ENCODE data around the gene UTP15. TPM values are rescaled to one million over a fixed set of nuclear protein-coding genes. Genes with fewer than 3 reads are reported as not detected.

UTP15 gene
- total RNA-seq, 2 donors from 2014 or later, result 11.6 to 61.0 TPM

DNA sequence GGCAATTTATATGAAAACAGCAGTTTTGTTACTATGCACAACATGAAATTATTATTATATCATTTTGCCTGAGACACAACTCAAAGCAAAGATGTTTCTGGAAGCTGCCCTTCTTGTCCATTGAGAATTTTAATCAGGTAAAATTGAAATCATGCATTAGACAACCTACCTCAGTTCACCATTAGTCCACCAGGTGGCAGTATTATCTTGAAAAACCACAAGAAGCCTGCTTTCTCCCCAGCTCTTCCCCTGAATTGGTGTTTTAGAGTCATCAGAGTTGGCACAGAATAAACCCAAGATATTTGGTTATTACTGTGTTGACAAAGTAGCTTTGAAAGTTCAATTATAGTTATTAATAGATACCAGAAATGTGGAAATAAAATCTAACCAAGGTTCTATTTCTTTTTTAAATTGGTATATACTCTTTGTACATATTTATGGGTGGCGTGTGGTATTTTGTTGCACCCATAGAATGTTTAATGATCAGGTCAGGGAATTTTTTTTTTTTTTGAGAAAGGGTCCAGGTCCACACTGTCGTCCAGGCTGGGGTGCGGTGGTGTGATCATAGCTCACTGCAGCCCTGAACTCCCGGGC lies 25.7 kb downstream of the UTP15 start:
- peak; percentile 76 for ATAC-seq (ENCODE audit: insufficient number of reproducible peaks, low FRiP score, low read depth)

DNA sequence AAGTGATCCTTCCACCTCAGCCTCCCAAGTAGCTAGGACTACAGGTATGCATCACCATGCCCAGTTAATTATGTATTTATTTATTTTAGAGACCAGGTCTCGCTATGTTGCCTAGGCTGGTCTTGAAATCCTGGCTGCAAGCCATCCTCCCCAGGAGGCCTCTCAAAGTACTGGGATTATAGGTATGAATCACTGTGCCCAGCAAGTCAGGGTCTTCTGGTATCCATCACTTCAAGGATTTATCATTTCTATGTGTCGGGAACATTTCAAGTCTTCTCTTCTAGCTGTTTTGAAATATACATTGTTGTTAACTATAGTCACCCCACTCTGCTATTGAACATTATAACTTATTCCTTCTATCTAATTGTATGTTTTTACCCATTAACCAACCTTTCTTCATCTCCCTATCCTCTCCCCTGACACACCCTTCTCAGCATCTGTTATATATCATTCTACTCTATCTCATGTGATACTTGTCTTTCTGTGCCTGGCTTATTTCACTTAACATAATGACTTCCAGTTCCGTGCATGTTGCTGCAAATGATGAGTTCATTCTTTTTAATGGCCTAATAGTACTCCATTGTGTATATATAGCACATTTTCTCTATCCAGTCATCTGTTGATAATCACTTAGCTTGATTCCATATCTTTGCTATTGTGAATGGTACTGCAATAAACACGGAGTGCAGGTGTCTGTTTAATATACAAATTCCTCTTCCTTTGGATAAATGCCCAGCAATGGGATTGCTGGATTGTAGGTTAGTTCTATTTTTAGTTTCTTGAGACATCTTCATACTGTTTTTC lies 26.4 kb downstream of the UTP15 start:
- no peaks in the 10 kb centered on the region for H3K9me3 ChIP-seq
- H3K36me3 ChIP-seq, result no peaks in the 10 kb centered on the region
- H3K4me3 ChIP-seq, result no peak overlapping the region
- H3K27me3 ChIP-seq (replicated peaks; ENCODE audit: insufficient read depth), result no peaks in the 10 kb centered on the region
- DNase-seq (ENCODE audit: low spot score), result no peak
- no peaks in the 10 kb centered on the region for H3K4me1 ChIP-seq (ENCODE audit: control insufficient read depth in 1 of 2, low read depth in 2 of 2)
- TF ChIP-seq, protein P1, sequence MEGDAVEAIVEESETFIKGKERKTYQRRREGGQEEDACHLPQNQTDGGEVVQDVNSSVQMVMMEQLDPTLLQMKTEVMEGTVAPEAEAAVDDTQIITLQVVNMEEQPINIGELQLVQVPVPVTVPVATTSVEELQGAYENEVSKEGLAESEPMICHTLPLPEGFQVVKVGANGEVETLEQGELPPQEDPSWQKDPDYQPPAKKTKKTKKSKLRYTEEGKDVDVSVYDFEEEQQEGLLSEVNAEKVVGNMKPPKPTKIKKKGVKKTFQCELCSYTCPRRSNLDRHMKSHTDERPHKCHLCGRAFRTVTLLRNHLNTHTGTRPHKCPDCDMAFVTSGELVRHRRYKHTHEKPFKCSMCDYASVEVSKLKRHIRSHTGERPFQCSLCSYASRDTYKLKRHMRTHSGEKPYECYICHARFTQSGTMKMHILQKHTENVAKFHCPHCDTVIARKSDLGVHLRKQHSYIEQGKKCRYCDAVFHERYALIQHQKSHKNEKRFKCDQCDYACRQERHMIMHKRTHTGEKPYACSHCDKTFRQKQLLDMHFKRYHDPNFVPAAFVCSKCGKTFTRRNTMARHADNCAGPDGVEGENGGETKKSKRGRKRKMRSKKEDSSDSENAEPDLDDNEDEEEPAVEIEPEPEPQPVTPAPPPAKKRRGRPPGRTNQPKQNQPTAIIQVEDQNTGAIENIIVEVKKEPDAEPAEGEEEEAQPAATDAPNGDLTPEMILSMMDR (IDR thresholded peaks at IDR 0.05), result no peak
- ATAC-seq (ENCODE audit: insufficient number of reproducible peaks, low FRiP score, low read depth), result no peak
- no peak overlapping the region for H3K27ac ChIP-seq

More for the DNA sequence above, 25.7 kb downstream of the UTP15 start:
- H3K36me3 ChIP-seq, result no peaks in the 10 kb centered on the region
- TF ChIP-seq, protein P1 (IDR thresholded peaks at IDR 0.05), result peak; percentile 91
- no peak overlapping the region for H3K4me3 ChIP-seq
- H3K27ac ChIP-seq, result no peak overlapping the region
- H3K4me1 ChIP-seq (ENCODE audit: control insufficient read depth in 1 of 2, low read depth in 2 of 2), result no peaks in the 10 kb centered on the region
- no peaks in the 10 kb centered on the region for H3K9me3 ChIP-seq
- no peaks in the 10 kb centered on the region for H3K27me3 ChIP-seq (replicated peaks; ENCODE audit: insufficient read depth)
- peak; percentile 17 for DNase-seq (ENCODE audit: low spot score)

DNA sequence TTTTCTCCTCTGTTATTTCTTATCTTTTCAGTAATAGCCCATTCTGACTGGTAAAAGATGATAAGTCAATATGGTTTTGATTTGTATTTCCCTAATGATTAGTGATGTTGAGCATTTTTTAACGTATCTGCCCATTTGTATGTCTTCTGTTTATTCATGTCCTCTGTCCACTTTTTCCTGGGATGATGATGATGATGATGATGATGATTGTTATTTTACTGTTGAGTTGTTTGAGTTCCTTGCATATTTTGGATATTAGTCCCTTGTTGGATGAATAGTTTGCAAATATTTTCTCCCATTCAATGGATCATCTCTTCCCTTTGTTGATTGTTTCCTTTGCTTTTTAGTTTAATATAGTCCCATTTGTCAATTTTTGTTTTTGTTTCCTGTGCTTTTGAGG lies 27.0 kb downstream of the UTP15 start:
- no peaks in the 10 kb centered on the region for H3K27me3 ChIP-seq (replicated peaks; ENCODE audit: insufficient read depth)
- no peak overlapping the region for H3K27ac ChIP-seq
- H3K36me3 ChIP-seq, result no peaks in the 10 kb centered on the region
- TF ChIP-seq, protein P1 (IDR thresholded peaks at IDR 0.05), result no peak
- no peak for ATAC-seq (ENCODE audit: insufficient number of reproducible peaks, low FRiP score, low read depth)
- H3K4me3 ChIP-seq, result no peak overlapping the region
- no peaks in the 10 kb centered on the region for H3K9me3 ChIP-seq
- no peak for DNase-seq (ENCODE audit: low spot score)
- no peaks in the 10 kb centered on the region for H3K4me1 ChIP-seq (ENCODE audit: control insufficient read depth in 1 of 2, low read depth in 2 of 2)

- TF ChIP-seq, protein P1 (IDR thresholded peaks at IDR 0.05), result peak; percentile 24
- H3K27me3 ChIP-seq (replicated peaks; ENCODE audit: insufficient read depth), result no peaks in the 10 kb centered on the region
- H3K36me3 ChIP-seq, result no peaks in the 10 kb centered on the region
- H3K4me1 ChIP-seq (ENCODE audit: control insufficient read depth in 1 of 2, low read depth in 2 of 2), result no peaks in the 10 kb centered on the region
- peaks cover 4% of the 10 kb centered on the region for H3K9me3 ChIP-seq
- H3K27ac ChIP-seq, result no peak overlapping the region
- DNase-seq (ENCODE audit: low spot score) (no peak), ATAC-seq (ENCODE audit: insufficient number of reproducible peaks, low FRiP score, low read depth) (no peak)
- H3K4me3 ChIP-seq, result no peak overlapping the region
Observed at GRCh38 chr5:73596705-73597328, 31.3 kb downstream of the UTP15 start.

DNA sequence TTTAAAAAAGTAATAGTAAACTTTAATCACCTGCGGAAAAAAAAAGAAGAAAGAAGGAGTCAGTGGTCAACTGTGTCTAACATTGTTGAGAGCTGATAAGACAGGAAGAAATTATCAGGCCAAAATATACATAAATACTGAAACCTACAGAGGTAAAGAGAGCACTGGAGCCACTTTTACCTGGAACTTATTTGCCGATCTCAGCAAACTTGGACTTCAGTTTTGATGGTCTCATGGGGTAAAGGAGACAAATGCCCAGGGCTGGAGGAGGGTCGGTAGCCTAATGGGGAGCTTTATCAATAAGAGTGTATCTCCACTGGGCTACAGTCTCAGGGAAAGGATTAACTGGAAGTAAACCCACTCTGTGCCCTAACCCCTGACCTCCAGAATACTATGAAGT lies 33.8 kb downstream of the UTP15 start:
- TF ChIP-seq, protein P1 (IDR thresholded peaks at IDR 0.05), result no peak
- no peak overlapping the region for H3K27ac ChIP-seq
- no peaks in the 10 kb centered on the region for H3K36me3 ChIP-seq
- ATAC-seq (ENCODE audit: insufficient number of reproducible peaks, low FRiP score, low read depth) (no peak), DNase-seq (ENCODE audit: low spot score) (no peak)
- no peaks in the 10 kb centered on the region for H3K27me3 ChIP-seq (replicated peaks; ENCODE audit: insufficient read depth)
- no peaks in the 10 kb centered on the region for H3K4me1 ChIP-seq (ENCODE audit: control insufficient read depth in 1 of 2, low read depth in 2 of 2)
- H3K4me3 ChIP-seq, result no peak overlapping the region
- H3K9me3 ChIP-seq, result peaks cover 6% of the 10 kb centered on the region

Measured in thoracic aorta (tissue), 2 donors.